GM12875 (cell line): ENCODE measurements around the gene MYMX.

Experiments
- H3K4me3 ChIP-seq: one replicate; pipeline ENCODE4 v1.5.1; 2011; ENCODE audit warnings: low read depth, low read length, control low read depth
- CTCF ChIP-seq: IDR thresholded peaks from 2 replicates; pipeline ENCODE4 v1.5.1; 2011; ENCODE audit warnings: low read depth, mild to moderate bottlenecking, control low read depth, inconsistent platforms, low read length, moderate library complexity, borderline replicate concordance; ENCODE audit not compliant: insufficient read depth

MYMX gene

GRCh38 chr6:44203955-44204354 is 12.8 kb upstream of the MYMX start:
- TF ChIP-seq CTCF: no peak
- H3K4me3 ChIP-seq: no peak overlapping the region

DNA sequence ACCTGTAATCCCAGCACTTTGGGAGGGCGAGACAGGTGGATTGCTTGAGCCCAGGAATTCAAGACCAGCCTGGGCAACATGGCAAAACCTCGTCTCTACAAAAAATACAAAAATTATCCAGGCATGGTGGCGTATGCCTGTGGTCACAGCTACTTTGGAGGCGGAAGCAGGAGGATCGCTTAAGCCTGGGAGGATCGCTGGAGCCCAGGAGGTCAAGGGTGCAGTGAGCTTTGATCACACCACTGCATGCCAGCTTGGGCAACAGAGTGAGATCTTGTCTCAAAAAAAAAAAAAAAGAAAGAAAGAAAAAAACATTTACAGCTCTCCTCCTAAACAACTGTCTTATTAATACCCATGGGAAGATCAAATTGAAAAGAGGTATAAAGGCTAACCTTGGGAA is 8.8 kb upstream of the MYMX start:
- H3K4me3 ChIP-seq: no peak overlapping the region
- TF ChIP-seq CTCF: no peak

GRCh38 chr6:44211284-44211683 is 5.4 kb upstream of the MYMX start:
- H3K4me3 ChIP-seq: no peak overlapping the region
- TF ChIP-seq CTCF: no peak

GRCh38 chr6:44214307-44214706 is 2.4 kb upstream of the MYMX start:
- H3K4me3 ChIP-seq: no peak overlapping the region
- no peak for TF ChIP-seq CTCF

GRCh38 chr6:44217332-44218143 is 812 bp downstream of the MYMX start:
- TF ChIP-seq CTCF: no peak
- H3K4me3 ChIP-seq: no peak overlapping the region

DNA sequence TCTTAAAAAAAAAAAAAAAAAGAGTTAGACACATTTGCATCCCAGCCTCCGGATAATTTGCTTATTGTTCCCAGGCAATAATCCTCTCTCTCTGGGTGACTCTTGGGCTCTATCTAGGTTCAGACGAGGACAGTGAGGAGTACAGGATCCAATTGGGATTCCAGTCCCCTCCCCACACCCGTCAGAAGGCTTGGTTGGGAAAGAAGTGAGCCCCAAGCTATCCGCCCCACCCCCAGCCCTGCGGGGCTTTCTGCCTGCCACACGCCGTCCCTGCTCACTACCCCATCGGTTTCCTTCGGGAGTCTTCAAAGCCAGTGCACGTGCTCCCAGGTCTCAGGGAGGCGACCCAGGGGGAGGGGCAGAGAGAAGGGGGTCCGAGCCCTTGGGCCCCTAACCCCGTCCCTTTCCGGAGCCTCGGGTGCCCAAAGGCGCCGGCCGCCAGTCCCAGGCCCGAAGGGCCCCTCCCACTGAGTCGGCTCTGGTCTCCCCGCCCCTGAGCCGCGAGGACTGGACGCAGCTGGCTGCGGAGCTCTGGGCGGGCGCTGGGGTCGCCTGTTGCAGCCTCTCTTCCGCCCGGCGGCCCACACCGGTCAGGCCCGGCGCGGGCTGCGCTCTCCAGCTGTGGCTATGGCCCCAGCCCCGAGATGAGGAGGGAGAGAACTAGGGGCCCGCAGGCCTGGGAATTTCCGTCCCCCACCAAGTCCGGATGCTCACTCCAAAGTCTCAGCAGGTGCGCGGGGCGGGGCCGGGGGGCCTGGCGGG is 2.5 kb downstream of the MYMX start:
- no peak for TF ChIP-seq CTCF
- H3K4me3 ChIP-seq: peak overlapping the region; percentile 22
